HG02571 (cell line): ENCODE results near the gene TFAP2E.

Experiments
- ATAC-seq: cut with Tn5 transposase; IDR thresholded peaks from one replicate; pipeline ENCODE4 v1.9.1; 2021; ENCODE audit warnings: mild to moderate bottlenecking, moderate library complexity; ENCODE audit not compliant: unreplicated experiment

The TFAP2E gene

GRCh38 chr1:35556484-35557117 is 16.5 kb upstream of the TFAP2E start:
- ATAC-seq, result no peak

GRCh38 chr1:35557118-35557610 is 15.9 kb upstream of the TFAP2E start, which contains the start of gene KIAA0319L:
Gene KIAA0319L, minus strand, starts transcription at chr1:35557403. Its CDS starts 2,912 bp downstream, at chr1:35554491.
- peak; percentile 76 for ATAC-seq

- peak; percentile 83 for ATAC-seq
These were observed 15.3 kb upstream of the TFAP2E start, which contains the start of gene NCDN for GRCh38 chr1:35557611-35558373. Gene NCDN, plus strand, starts transcription at chr1:35557799. Its CDS starts 392 bp downstream, at chr1:35558191.

GRCh38 chr1:35558374-35559316 is 14.5 kb upstream of the TFAP2E start:
- ATAC-seq, result no peak

GRCh38 chr1:35559317-35559944 is 13.7 kb upstream of the TFAP2E start:
- no peak for ATAC-seq

- no peak for ATAC-seq
These were observed 12.6 kb upstream of the TFAP2E start for GRCh38 chr1:35560256-35561225.

- ATAC-seq, result no peak
These were observed 11.7 kb upstream of the TFAP2E start for GRCh38 chr1:35561297-35561971.

GRCh38 chr1:35561972-35562680 is 11.0 kb upstream of the TFAP2E start:
- no peak for ATAC-seq

- no peak for ATAC-seq
These were observed 9.9 kb upstream of the TFAP2E start for GRCh38 chr1:35563166-35563565.

GRCh38 chr1:35564037-35564883 is 8.9 kb upstream of the TFAP2E start:
- ATAC-seq, result no peak

GRCh38 chr1:35564884-35565741 is 8.0 kb upstream of the TFAP2E start:
- no peak for ATAC-seq

- ATAC-seq, result no peak
These were observed 7.4 kb upstream of the TFAP2E start for GRCh38 chr1:35565742-35566133.

- no peak for ATAC-seq
These were observed 5.1 kb upstream of the TFAP2E start for GRCh38 chr1:35567947-35568558.

GRCh38 chr1:35568975-35569395 is 4.1 kb upstream of the TFAP2E start:
- no peak for ATAC-seq

- ATAC-seq, result no peak
These were observed 3.2 kb upstream of the TFAP2E start for GRCh38 chr1:35569936-35570335.

GRCh38 chr1:35570589-35571137 is 2.5 kb upstream of the TFAP2E start:
- no peak for ATAC-seq
